Mucosa of descending colon (tissue), 3 donors: ENCODE data around the gene RAP2A. TPM values are rescaled to one million over a fixed set of nuclear protein-coding genes. Genes with fewer than 3 reads are reported as not detected.

ENCODE experiments used
- ATAC-seq: fragments of 200-7000 bp; cut with Tn5 transposase; one replicate; pipeline ENCODE4 v1.9.1; 2020; ENCODE audit warnings: mild to moderate bottlenecking, moderate library complexity
- DNase-seq, 3 donors: peaks; one replicate each; pipeline ENCODE4 v3.0.0-alpha.2; 2020
- H3K36me3 ChIP-seq: fragments of 200-600 bp; one replicate; pipeline ENCODE4 v1.8.0; 2021; ENCODE audit warnings: low read depth, mild to moderate bottlenecking
- H3K4me1 ChIP-seq: fragments of 200-600 bp; one replicate; pipeline ENCODE4 v1.8.0; 2021; ENCODE audit warnings: low read depth, mild to moderate bottlenecking
- H3K4me3 ChIP-seq: fragments of 200-600 bp; one replicate; pipeline ENCODE4 v1.8.0; 2021; ENCODE audit warnings: mild to moderate bottlenecking
- H3K9me3 ChIP-seq: fragments of 200-600 bp; one replicate; pipeline ENCODE4 v1.8.0; 2021; ENCODE audit warnings: mild to moderate bottlenecking
- CTCF ChIP-seq: fragments of 200-600 bp; IDR thresholded peaks from one replicate; pipeline ENCODE4 v1.8.0; 2022; ENCODE audit warnings: antibody characterized with exemption, mild to moderate bottlenecking
- intact Hi-C, 2 donors: fragments of 100-400 bp; cut with DNase I in 1 of 2; cut with micrococcal nuclease in 1 of 2; formaldehyde crosslinking; loops; one replicate each; pipeline versions ENCODE4 v1.11.0 to v1.11.1; 2022; cut with DNase I, micrococcal nuclease
- total RNA-seq, 3 donors: library from RNA; stranded (reverse); fragmentation: NEBNext Ultra II Directional in 2 of 3; extraction: Animal tissue kit (Norgen Biotek cat#: 25700) in 2 of 3; gene quantifications; one replicate each; pipeline versions ENCODE4 v1.2.1 to v1.2.4, GENCODE V29; 2021 to 2023
- donor health status: DM: no; HTN: no; CAD: no; lungs with moderate emphysema.
- donor health status: DM: no; HTN: no; CAD: no.
- donor health status: DM: no; HTN: yes; CAD: no.

Gene RAP2A
- total RNA-seq, 3 donors from 2014 or later, result 25.5 to 32.5 (median 29.8) TPM

- no peak for TF ChIP-seq CTCF
- H3K4me1 ChIP-seq, result no peaks in the 10 kb centered on the region
- ATAC-seq (peak; percentile 35), DNase-seq (no peak)
- no peak overlapping the region for H3K4me3 ChIP-seq
- intact Hi-C loops, result no loop called here
- H3K9me3 ChIP-seq, result no peaks in the 10 kb centered on the region
- H3K36me3 ChIP-seq, result no peaks in the 10 kb centered on the region
Measured at GRCh38 chr13:97387485-97387839, 46.5 kb upstream of the RAP2A start.

GRCh38 chr13:97387890-97388289 lies 46.1 kb upstream of the RAP2A start:
- no peaks in the 10 kb centered on the region for H3K4me1 ChIP-seq
- intact Hi-C loops, result no loop called here
- TF ChIP-seq CTCF, result no peak
- ATAC-seq (peak; percentile 8), DNase-seq (no peak)
- H3K9me3 ChIP-seq, result no peaks in the 10 kb centered on the region
- H3K36me3 ChIP-seq, result no peaks in the 10 kb centered on the region
- H3K4me3 ChIP-seq, result no peak overlapping the region

GRCh38 chr13:97388373-97388772 lies 45.6 kb upstream of the RAP2A start:
- Histone ChIP-seq H3K36me3 (no peaks in the 10 kb centered on the region), H3K9me3 (no peaks in the 10 kb centered on the region), H3K4me3 (no peak overlapping the region), H3K4me1 (no peaks in the 10 kb centered on the region)
- DNase-seq (no peak), ATAC-seq (no peak)
- no peak for TF ChIP-seq CTCF
- intact Hi-C loops, result no loop called here

- H3K36me3 ChIP-seq, result no peaks in the 10 kb centered on the region
- intact Hi-C loops, result no loop called here
- no peak for DNase-seq
- TF ChIP-seq CTCF, result no peak
- H3K4me1 ChIP-seq, result no peaks in the 10 kb centered on the region
- no peak overlapping the region for H3K4me3 ChIP-seq
- H3K9me3 ChIP-seq, result no peaks in the 10 kb centered on the region
- ATAC-seq, result no peak
Measured at GRCh38 chr13:97390941-97391600, 42.9 kb upstream of the RAP2A start.

- intact Hi-C loops, result no loop called here
Measured at GRCh38 chr13:97392020-97392419, 41.9 kb upstream of the RAP2A start.

More at GRCh38 chr13:97392020-97392419, 41.9 kb upstream of the RAP2A start:
- Histone ChIP-seq H3K4me1 (no peaks in the 10 kb centered on the region), H3K4me3 (no peak overlapping the region), H3K9me3 (no peaks in the 10 kb centered on the region), H3K36me3 (no peaks in the 10 kb centered on the region)
- no peak for ATAC-seq
- no peak for TF ChIP-seq CTCF
- DNase-seq, result no peak
